ENCODE measurements around the gene ANKFY1.

DNA sequence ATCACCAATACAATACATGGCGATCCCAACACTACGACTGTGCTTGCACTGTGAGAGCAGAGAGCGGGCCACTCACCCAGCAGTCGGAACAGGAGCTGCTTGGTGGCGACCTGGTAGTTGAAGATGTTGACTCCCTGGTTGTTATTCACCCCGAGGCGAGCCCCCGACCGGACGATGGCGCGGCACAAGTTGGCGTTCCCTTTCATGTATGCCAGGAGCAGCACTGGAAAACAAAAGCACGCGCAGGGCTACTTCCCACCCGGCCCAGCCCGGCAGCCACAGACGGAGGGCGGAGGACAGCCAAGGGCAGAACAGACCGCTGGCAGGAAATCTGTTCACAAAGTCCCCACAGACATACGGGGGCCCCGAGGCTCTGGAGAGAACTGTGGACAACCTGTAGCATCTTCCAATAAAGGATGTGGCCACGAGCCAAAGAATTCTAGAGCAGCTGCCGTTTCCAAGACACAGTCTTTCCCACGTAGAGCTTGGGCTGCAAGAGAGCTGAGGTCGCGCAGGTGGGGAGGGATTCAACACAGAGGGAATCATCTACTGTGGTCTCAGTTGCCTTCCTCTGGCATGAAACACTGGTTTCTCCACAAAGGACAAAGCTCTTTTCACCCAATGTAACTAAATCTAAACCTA, 93.0 kb downstream of the ANKFY1 start:
- TF ChIP-seq, protein P1, sequence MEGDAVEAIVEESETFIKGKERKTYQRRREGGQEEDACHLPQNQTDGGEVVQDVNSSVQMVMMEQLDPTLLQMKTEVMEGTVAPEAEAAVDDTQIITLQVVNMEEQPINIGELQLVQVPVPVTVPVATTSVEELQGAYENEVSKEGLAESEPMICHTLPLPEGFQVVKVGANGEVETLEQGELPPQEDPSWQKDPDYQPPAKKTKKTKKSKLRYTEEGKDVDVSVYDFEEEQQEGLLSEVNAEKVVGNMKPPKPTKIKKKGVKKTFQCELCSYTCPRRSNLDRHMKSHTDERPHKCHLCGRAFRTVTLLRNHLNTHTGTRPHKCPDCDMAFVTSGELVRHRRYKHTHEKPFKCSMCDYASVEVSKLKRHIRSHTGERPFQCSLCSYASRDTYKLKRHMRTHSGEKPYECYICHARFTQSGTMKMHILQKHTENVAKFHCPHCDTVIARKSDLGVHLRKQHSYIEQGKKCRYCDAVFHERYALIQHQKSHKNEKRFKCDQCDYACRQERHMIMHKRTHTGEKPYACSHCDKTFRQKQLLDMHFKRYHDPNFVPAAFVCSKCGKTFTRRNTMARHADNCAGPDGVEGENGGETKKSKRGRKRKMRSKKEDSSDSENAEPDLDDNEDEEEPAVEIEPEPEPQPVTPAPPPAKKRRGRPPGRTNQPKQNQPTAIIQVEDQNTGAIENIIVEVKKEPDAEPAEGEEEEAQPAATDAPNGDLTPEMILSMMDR (conservative IDR thresholded peaks at IDR 0.05; ENCODE audit: low read depth, low read length) = no peak
- no peak for TF ChIP-seq EZH2 (IDR thresholded peaks at IDR 0.05; ENCODE audit: low read length, unreplicated experiment)
- no peak for TF ChIP-seq EZH2phosphoT487 (IDR thresholded peaks at IDR 0.05; ENCODE audit: borderline replicate concordance, low read length)

Data from PC-3 (cell line).